Hematopoietic multipotent progenitor cell treated with erythropoietin and hydrocortisone succinate and interleukin-3 and kit ligand, for 4 days (in vitro differentiated cells): Measurements from ENCODE around the gene KCNMA1.

Source experiments
- DNase-seq: peaks from one replicate; pipeline ENCODE4 v3.0.0-alpha.2; 2015

Gene KCNMA1

DNA sequence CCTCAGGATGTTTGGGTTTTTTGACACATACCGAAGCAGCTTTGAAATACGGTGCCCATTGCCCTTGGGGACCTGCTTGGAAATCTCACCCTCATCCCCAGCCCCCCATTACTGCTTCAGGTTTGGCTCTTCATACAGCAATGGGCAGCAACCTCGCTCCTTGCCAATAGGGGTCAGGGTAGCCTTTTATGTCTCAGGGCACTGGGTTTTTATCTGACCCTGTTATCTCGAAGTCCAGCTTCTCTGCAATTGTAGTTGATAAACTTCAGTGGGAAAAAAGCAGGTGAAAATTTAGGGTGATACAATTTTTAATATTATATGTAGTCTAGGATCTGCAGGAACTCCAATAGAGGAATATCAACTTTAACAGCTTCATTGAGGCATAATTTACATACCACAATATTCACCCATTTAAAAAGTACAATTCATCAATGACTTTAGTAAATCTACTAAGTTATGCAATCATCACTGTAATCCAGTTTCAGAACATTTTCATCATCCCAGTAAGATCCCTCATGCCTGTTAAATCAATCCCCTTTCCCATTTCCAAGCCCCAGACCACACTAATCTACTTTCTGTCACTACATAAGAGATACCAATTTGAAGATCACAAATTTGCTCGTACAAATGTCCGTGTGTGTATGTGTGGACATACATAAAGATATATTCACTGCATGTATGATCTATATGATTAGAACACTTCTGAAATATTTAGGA, 386.2 kb downstream of the KCNMA1 start:
- DNase-seq: peak; percentile 75

DNA sequence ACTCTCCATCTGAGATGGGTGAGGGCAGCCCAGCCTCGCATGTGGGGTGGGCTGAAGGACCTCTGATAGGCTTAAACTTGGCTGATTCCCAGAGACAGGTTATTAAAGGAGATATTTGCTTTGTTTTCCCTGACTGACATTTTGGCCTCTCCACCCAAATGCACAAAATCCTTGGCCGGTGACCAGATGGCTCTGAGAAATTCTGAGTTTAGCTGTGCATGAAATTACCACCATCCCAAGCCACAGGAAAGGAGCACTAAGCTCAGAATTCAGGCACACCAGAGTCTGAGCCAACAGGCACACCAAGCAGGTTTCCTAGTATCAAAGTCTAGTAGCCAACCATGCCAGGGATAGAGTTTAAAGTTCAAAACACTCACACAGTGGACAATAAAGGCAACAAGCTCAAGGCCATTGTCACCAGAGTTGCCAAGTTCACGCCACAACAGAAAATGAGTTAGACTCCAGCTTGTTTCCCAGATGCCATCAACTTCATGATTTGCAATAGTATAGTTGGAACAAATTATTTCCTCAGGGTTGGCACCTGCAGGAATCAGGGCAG, 387.6 kb downstream of the KCNMA1 start:
- no peak for DNase-seq

DNA sequence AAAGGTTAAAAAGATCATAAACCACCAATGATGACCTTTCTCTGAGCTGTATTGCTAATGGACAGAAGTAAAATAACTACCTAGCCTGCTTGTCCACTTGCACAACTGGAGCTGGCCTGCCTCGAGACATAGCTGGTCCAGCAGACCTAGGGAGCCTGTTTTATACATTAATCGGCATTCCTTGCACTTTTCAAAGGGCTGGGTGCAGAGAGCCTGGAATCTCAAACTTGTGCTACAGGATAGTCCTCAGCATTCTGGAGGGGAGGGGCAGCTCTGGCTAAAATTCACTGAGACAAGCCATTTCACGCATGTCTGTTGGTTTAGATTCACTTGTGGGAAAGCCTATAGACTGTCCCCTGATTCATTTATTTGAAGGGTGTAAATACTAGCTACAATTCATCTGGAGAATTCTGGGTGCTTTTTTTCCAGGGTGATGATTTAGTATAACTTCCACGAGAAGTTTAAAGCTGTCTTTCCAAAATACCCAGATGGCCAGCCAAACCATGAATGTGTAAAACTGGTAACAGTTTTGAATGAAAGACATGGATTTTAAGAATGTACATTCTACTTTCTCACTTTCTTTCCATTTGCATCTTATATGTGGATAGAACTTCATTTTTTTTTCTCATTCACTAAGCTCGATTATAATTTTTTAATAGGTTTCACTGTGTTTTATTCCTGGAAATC, 389.4 kb downstream of the KCNMA1 start:
- DNase-seq: no peak

DNA sequence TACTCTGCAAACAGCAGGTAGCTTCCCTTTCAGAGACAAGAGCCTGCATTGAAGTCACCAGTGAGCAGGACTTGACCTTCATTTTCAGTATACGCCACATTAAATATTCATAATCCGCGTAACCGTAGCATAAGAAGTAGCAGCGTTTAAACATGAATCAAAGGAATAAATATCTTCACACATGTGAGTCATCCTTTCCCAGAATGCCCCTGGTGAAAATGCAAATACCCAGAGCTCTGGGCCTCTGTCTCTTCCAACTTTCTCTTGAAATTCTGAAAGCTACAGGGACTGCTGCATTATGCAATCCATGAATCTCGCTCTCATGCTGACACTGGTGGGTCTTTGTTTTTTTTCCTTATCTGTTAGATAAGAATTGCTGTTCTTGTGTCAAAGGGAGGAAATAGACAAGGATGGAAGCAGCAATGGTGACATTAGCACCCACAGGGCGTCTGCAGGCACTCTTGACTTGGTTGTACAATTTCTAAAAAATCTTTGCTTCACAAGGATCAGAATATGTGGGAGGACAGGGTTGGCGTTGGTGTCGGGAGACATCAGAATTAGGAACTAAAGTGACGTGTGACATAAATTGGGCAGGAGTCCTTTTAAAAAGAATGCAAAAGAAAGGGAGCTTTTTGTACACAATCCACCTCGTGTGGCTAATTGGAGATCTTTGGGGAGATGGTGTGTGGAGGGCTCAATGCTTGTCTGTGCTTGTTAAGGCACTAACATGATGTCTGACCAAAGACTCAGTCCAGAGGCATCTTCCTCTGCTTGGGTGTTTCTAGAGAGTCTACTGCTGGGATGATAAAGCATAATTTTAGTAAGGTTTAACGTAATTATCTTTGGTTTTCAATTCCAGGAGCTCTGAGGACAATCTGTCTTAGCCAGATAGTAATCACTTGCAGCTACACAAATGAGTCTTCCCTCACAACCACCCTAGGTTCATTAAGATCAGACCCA, 390.3 kb downstream of the KCNMA1 start:
- DNase-seq: peak; percentile 56

DNA sequence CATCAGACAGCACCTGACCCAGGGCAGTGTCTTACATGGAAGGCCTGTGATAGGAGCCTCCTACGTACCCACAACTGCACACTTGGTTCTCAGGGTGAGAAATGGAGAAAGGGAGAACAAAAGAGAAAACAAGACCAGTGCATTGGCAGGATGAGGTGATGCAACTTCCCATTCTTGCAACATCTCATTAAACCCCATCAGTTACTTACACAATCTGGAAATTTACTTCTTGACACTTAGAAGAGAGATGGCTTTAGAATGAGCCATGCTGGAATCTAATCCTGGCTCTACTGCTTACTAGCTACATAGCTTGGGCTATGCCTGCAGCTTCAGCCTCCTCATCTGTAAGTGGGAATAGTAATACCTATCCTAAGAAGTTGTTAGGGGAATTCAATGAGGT, 391.7 kb downstream of the KCNMA1 start:
- DNase-seq: peak; percentile 76

DNA sequence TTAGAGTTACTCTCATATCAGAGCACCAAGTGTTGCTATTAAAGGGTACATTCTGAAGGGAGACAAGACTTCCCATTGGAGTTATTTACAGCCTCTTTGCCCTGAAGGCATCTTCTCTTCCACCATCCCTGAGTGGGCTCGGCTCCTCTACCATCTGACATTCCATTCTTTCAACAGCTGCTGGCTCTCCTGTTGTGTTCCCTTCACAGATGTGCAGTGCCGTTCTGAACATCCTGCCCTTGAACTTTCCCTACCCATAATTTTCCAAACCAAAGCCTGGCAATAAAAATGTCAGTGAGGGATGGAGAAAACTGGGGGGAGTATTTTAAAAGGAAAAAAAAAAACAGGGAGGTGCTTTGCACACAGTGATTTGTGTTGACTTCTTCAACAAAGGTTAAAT, 392.9 kb downstream of the KCNMA1 start:
- DNase-seq: no peak

DNA sequence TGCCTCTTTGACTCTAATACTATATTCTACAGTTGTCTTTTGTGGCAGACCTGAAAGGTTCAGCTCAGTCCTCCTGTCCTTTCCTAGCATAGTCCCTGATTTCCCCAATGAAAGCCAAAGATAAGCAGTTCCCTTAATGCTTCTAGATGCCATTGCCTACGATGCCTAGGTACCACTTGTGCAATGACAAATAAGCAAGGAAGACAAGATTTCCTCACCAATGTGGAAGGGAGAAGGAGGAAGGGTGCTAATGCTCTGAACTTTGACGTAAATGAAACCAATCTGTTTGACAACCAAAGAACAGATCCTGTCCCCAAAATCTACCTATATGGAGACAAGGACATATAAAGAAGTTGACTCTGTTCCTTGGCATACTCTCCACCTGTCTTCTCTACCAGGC, 393.3 kb downstream of the KCNMA1 start:
- no peak for DNase-seq

DNA sequence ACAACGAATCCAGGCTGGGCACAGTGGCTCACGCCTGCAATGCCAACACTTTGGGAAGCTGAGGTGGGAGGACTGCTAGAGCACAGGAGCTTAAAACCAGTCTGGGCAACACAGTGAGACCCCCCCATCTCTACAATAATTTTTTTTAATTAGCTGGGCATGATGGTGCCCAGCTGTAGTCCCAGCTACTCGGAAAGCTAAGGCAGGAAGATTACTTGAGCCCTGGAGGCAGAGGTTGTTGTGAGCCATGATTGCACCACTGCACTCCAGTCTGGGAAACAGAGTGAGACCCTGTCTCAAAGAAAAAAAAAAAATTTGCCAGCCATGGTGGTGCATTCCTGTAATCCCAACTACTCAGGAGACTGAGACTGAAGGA, 396.3 kb downstream of the KCNMA1 start:
- DNase-seq: no peak

DNA sequence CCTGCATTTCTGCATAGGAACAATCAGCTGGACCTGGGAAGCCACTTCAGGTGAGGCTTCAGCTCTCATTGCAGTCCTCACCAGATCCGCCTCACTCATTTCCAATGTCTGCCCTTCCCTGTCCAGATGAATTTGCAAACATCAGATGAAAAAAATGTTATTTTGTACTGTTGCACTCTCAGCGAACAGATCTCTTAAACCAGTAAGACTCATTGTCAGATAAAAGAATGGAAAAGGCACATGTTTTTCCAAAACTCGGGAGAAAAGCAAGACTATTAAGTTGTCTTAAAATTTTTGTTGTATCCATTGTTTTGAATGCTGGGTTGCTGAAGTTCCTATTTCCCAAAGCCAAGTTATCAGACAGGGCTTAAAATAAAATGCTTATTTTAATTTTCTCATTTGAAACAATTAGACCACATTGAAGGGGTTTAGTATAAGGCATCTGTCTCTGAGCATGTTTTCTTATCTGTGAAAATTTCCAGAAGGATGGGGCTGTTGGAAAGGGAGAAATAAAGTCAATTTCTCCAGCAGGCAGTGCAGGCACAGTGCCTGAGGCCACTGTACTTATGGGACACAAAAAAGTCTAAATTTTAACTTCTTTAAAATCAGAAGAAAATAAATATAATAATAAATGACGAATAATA, 396.8 kb downstream of the KCNMA1 start:
- DNase-seq: no peak

DNA sequence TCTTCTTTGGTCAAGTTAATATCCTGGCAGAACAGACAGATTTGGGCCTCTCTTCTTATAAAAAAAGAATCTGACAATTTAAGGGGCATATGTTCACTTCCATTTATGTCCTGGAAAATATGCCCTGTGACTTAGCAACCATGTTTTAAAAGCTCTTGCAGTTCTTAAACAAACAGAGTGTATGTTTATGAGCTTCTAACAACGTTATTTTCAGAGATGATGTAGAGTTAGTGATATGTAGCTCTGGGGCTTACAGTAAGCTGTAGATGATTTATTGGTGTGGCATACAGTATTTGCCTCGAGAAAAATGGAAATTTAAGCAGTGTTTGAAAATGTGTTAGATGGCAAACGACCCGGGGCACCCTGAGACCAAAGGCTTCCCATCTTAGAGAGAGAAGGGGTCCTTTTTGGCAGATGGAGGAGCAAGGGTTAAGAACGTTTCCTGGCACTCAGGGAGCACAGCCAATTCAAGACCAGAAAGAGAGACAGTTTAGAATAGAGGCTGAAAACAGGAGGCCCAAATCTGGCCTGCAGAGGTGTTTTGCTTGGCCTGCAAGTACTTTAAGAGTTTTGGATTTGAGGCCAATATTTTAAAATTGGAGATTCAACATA, 397.5 kb downstream of the KCNMA1 start:
- no peak for DNase-seq

DNA sequence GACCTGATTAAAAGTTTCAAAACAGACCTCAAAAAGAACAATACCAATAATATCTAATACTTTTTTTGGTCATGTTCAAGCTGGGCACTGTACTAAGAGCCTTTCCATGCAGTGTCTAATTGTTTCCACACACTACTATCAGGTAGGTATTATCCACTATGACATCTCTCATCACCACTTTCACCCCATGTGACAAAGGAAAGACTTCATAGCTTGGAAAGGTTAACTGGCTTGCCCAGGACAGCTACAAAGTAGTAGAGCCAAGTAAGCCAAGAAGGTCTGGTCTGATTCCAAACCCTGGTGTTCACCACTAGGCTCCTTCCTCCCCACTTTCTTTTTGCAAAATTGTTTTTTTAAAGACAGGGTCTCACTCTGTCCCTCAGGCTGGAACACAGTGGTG, 400.5 kb downstream of the KCNMA1 start:
- no peak for DNase-seq

DNA sequence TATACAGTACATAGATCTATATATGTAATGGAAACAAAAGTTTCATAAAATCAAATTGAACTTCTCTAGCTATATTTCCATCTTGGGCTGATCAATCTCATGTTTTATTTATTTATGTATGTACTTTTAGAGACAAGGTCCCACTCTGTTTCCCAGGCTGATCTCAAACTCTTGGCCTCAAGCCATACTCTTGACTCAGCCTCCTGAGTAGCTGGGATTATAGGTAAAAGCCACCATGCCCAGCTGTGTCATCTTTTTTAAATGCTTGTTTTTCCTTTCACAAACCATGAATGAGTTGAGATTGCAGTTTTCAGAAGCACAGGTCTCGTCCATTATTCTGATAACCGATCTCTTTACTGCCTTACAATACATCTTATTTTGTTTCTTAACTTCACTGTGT, 400.9 kb downstream of the KCNMA1 start:
- no peak for DNase-seq

DNA sequence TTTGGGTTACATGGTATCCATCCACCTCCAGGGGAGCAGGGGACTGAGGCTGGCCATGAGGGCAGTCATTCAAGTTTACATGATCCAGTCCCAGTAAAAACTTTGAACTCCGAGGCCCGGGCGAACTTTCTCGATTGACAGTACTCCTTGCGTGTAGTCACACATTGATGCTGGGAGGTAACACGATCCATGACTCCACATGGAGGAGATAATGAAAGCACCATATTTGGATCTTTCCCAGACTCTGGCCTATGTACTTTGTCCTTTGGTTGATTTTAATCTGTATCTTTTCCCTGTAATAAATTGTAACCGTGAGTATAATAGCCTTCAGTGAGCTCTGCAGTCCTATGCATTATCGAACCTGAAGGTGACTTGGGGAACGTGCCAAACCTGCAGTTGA, 401.6 kb downstream of the KCNMA1 start:
- DNase-seq: no peak

DNA sequence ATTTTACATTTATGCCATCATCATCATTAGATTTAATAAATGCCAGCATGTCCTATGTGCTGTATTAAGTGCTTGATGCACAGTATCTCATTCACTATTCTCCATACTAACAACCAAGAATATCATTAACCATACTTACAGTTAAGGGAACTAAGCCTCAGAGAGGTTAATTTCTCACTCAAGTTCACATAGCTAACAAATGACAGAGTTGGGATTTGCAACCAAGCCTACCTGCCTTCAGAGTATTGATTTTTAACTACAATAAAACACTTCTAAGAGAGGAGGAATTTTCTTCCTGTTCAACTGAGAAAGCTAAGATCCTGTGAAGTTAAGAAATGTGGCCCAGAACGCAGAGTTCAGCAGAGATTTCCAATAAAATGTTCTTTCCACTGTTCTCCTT, 403.0 kb downstream of the KCNMA1 start:
- no peak for DNase-seq

DNA sequence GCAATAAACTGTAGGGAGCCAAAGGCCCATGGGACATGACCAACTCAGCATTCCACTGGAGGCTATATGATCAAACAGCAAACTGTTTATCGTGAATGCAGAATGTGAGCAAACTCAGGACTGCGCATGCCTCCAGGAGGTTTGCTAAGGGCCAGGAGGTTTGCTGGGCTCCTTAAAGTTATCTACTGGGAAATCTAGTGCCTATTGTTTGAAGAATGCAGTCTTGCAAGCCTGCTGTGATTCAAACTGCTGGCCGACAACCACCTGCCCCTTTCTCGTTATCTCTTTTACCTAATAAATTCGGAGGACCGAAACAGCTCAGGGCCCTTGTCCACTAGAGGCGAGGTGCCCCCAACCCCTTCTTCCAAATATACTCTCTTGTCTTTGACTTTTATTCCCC, 404.1 kb downstream of the KCNMA1 start:
- DNase-seq: no peak

DNA sequence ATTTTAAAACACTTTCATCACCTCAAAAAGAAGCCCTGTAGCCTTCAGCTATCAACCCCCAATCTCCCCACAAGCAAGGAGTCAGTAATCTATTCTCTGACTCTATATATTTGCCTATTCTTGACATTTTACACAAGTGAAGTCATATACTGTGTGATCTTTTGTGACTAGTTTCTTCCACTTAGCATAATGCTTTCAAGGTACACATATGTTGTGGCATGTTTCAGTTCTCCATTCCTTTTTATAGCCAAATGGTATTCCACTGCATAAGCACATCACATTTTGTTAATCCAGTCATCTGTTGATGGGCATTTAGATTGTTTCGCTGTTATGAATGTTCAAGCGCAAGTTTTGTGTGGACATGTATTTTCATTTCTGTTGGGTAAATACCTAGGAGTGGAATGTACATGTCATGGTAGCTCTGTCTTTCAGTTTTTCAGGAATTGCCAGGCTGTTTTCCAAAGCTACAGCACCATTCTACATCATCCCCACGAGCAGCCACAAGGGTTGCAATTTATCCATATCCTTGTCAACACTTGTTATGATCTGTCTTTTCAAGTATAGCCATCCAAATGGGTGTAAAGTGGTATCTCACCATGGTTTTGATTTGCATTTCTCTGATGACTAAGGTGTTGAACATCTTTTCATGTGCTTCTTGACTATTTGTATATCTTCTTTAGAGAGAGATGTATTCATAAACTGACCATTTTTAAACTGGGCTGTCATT, 405.6 kb downstream of the KCNMA1 start:
- DNase-seq: no peak

DNA sequence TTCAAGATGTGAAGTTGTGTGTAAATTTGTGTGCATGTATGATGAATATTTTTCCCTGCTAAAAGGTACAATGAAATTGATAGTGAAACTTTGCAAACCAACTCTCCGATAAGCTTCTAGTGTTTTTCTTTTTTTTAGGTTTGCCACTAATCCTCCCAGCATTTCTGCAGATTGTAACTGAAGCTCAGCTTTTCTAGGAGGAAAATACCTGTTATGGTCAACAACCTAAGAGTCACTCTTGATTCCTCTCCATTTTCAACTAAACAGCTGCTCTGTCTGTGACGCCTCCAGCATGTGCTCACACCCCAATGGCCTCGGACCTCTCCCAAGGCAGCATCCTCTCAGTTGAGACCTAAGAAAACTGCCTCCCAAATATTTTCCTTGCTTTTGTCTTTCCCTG, 406.2 kb downstream of the KCNMA1 start:
- DNase-seq: no peak

DNA sequence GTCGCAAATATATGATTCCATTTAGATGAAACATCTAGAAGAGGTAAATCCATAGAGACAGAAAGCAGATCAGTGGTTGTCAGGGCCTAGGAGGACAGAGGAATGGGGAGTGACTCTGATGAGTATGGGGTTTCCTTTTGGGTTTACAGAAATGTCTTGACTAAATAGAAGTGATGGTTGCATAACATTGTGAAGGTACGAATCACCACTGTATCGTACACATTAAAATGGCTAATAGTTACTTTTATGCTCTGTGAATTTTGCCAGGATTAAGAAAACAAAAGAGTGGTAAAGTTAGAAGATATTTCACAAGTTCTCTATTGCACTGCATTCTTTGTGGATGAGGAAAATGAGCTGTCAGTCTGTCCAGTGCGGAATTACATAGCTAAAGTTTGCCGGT, 407.4 kb downstream of the KCNMA1 start:
- no peak for DNase-seq

DNA sequence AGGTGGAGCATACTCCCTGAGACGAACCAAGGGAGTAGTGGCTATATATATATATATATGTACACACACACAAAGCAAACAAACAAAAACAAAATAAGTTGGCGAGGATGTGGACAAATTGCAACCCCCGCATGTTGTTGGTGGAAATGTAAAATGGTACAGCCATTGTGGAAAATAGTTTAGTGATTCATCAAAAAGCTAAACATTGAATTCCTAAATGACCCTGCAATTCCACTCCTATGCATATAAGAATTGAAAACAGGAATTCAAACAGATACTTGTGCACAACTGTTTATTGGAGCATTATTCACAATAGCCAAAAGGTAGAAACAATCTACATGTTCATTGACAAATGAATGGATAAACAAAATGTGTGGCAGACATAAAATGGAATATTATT, 407.9 kb downstream of the KCNMA1 start:
- DNase-seq: no peak

DNA sequence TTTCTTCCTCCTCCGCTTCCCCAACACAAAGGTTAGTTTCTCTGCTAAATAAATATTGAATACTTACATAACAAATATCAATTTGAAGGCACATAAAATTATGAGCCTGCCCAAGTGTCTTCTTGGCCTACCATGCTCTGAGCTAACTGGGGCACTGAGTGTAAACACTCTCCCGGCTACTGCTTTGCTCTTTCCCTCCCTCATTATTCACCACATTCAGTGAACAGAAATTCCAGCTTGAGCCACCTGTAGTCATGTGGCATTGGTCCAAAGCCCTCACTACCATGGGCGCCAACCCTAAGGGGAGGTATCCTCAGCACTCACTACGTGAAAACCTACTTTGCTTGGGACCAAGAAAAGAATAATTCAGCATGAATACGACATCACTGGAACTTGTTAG, 409.0 kb downstream of the KCNMA1 start:
- DNase-seq: no peak

DNA sequence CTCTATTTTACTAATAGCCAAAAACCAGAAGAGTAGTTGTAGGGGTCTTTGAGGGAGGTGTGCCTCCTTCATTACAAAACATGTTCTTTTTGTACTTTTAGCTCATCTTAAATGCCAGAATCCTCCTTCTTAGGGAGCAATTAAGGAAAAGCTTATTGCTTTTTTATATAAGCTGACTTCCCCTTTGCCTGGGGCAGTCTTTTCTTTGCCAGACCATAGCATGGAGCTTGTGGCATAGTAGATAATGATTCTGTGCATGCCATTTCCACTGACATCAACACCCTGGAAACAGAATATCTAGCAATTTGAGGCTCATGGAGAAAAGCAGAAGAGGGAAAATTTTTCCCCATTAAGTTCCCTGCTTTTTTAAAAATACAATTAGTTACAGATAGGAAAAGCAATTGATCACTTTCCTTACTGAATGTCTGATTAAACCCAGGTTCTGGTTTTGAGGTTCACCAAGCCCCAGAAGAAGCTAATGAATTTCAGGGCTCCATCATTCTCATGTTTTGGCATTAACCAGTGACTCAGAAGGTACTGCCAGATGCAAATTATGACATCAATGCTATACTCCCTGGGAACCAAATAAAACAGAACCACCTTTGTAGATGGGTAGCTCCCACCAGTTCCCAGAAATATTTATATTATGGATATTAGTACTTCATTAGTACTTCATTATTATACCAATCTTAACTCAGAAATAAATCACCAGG, 410.6 kb downstream of the KCNMA1 start:
- DNase-seq: peak; percentile 6
